SK-N-SH (cell line): Measurements from ENCODE around the gene HDHD5. TPM values are rescaled to one million over a fixed set of nuclear protein-coding genes. Genes with fewer than 3 reads are reported as not detected.

Experiments used
- CTCF ChIA-PET: fragments of 300-600, 350-600 bp; formaldehyde crosslinking; extraction: SDS; loops from one replicate; lab custom pipeline; 2021; lab: Yijun Ruan, JAX
- POLR2A ChIA-PET: fragments of 350-600 bp; sonication (Branson Sonifier 250); formaldehyde crosslinking; extraction: SDS; loops from one replicate; lab custom pipeline; 2020; ENCODE audit warnings: antibody characterized with exemption, inconsistent platforms; lab: Yijun Ruan, JAX
- DNase-seq: peaks from one replicate; pipeline ENCODE4 v3.0.0; 2012
- H2AFZ ChIP-seq: fragments of 200-600 bp; sonication (generic); 2 replicates; pipeline ENCODE4 v1.8.1; 2016; ENCODE audit warnings: antibody characterized with exemption, mild to moderate bottlenecking, low read depth
- H3F3A ChIP-seq: fragments of 200-600 bp; sonication (generic); replicated peaks from 2 replicates; pipeline ENCODE3; 2016; ENCODE audit warnings: antibody characterized with exemption, mild to moderate bottlenecking; ENCODE audit not compliant: insufficient read depth
- H3K27ac ChIP-seq, 2 experiments: fragments of 200-500 bp in 1 of 2; fragments of 200-600 bp in 1 of 2; sonication (Bioruptor generic) in 1 of 2; sonication (generic), shearing (Covaris generic) in 1 of 2; 2 replicates each; pipeline versions ENCODE4 v1.5.1 to v1.6.1; 2014 to 2016; ENCODE audit warnings: low read depth in 2 of 2, inconsistent platforms in 1 of 2, low read length in 1 of 2, mild to moderate bottlenecking in 1 of 2, mixed read lengths in 1 of 2
- H3K27me3 ChIP-seq: fragments of 200-600 bp; sonication (generic), shearing (Covaris generic); 2 replicates; pipeline ENCODE4 v1.6.1; 2016; ENCODE audit warnings: mixed run types; ENCODE audit not compliant: insufficient read depth
- H3K36me3 ChIP-seq, 2 experiments: fragments of 200-500 bp in 1 of 2; fragments of 200-600 bp in 1 of 2; sonication (Bioruptor generic) in 1 of 2; sonication (generic) in 1 of 2; replicated peaks in 1 of 2; 2 replicates each; pipeline versions ENCODE3 to v1.5.1; 2014 to 2016; ENCODE audit warnings: low read length in 1 of 2, mild to moderate bottlenecking in 1 of 2; ENCODE audit not compliant: insufficient read depth in 2 of 2, control insufficient read depth in 1 of 2
- H3K4me1 ChIP-seq, 2 experiments: fragments of 200-500 bp in 1 of 2; fragments of 200-600 bp in 1 of 2; sonication (Bioruptor generic) in 1 of 2; sonication (generic), shearing (Covaris generic) in 1 of 2; 2 replicates each; pipeline versions ENCODE4 v1.5.1 to v1.6.1; 2014 to 2016; ENCODE audit warnings: low read depth in 1 of 2, low read length in 1 of 2, mixed run types in 1 of 2; ENCODE audit not compliant: insufficient read depth in 2 of 2, control insufficient read depth in 1 of 2
- H3K4me2 ChIP-seq: fragments of 200-600 bp; sonication (generic), shearing (Covaris generic); 2 replicates; pipeline ENCODE4 v1.6.1; 2017; ENCODE audit warnings: mixed run types
- H3K4me3 ChIP-seq, 2 experiments: fragments of 200-500 bp in 1 of 2; fragments of 200-600 bp in 1 of 2; sonication (Bioruptor generic) in 1 of 2; sonication (generic), shearing (Covaris generic) in 1 of 2; 2 replicates each; pipeline versions ENCODE4 v1.5.1 to v1.8.1; 2014 to 2016; ENCODE audit warnings: low read depth in 2 of 2, inconsistent platforms in 1 of 2, low read length in 1 of 2, mild to moderate bottlenecking in 1 of 2, mixed read lengths in 1 of 2, moderate library complexity in 1 of 2
- H3K79me2 ChIP-seq: fragments of 200-600 bp; sonication (generic); 2 replicates; pipeline ENCODE4 v1.8.1; 2017; ENCODE audit warnings: mild to moderate bottlenecking; ENCODE audit not compliant: insufficient read depth
- H3K9ac ChIP-seq: fragments of 200-600 bp; sonication (generic); 2 replicates; pipeline ENCODE4 v1.6.1; 2017; ENCODE audit warnings: mixed run types
- H3K9me2 ChIP-seq: fragments of 200-600 bp; sonication (generic); 2 replicates; pipeline ENCODE4 v1.6.1; 2017; ENCODE audit warnings: mixed run types
- H3K9me3 ChIP-seq: fragments of 200-600 bp; sonication (generic); 2 replicates; pipeline ENCODE4 v1.6.1; 2017; ENCODE audit warnings: mixed run types, mild to moderate bottlenecking, moderate library complexity
- H4K20me1 ChIP-seq: fragments of 200-600 bp; sonication (generic); 2 replicates; pipeline ENCODE4 v1.6.1; 2017; ENCODE audit warnings: mild to moderate bottlenecking, mixed run types; ENCODE audit not compliant: insufficient read depth
- FOXM1 ChIP-seq: IDR thresholded peaks from 2 replicates; pipeline ENCODE4 v1.4.0; 2012; ENCODE audit warnings: low read depth, mild to moderate bottlenecking
- GABPA ChIP-seq: IDR thresholded peaks from 2 replicates; pipeline ENCODE4 v1.4.0; 2012; ENCODE audit warnings: low read depth, mild to moderate bottlenecking
- IRF3 ChIP-seq: fragments of 150-350 bp; IDR thresholded peaks from 2 replicates; pipeline ENCODE4 v1.6.1; 2016; ENCODE audit warnings: mild to moderate bottlenecking, low read depth, low read length
- JUND ChIP-seq: IDR thresholded peaks from 2 replicates; pipeline ENCODE4 v1.4.0; 2012
- MEF2A ChIP-seq: IDR thresholded peaks from 2 replicates; pipeline ENCODE4 v1.4.0; 2012; ENCODE audit warnings: low read depth, borderline replicate concordance
- MXI1 ChIP-seq: IDR thresholded peaks from 2 replicates; pipeline ENCODE4 v1.6.1; 2012; ENCODE audit warnings: mild to moderate bottlenecking, low read depth, low read length, improper control_type of control experiment
- NRF1 ChIP-seq: IDR thresholded peaks from 2 replicates; pipeline ENCODE4 v1.6.1; 2012; ENCODE audit warnings: low read depth, mild to moderate bottlenecking, low read length
- POLR2AphosphoS5 ChIP-seq: IDR thresholded peaks from 2 replicates; pipeline ENCODE4 v1.6.1; 2012; ENCODE audit warnings: low read depth, low read length
- REST ChIP-seq: IDR thresholded peaks from 2 replicates; pipeline ENCODE4 v1.6.1; 2012; ENCODE audit warnings: mild to moderate bottlenecking, low read depth, low read length, moderate library complexity
- RFX5 ChIP-seq: IDR thresholded peaks from 2 replicates; pipeline ENCODE4 v1.6.1; 2012; ENCODE audit warnings: mild to moderate bottlenecking, improper control_type of control experiment, low read length
- SIN3A ChIP-seq: IDR thresholded peaks from 2 replicates; pipeline ENCODE4 v1.6.1; 2012; ENCODE audit warnings: low read depth, mild to moderate bottlenecking, low read length, moderate library complexity, borderline replicate concordance
- SMC3 ChIP-seq: IDR thresholded peaks from 2 replicates; pipeline ENCODE4 v1.6.1; 2012; ENCODE audit warnings: low read depth, low read length, improper control_type of control experiment
- TCF12 ChIP-seq: IDR thresholded peaks from 2 replicates; pipeline ENCODE4 v1.4.0; 2012
- TEAD4 ChIP-seq: IDR thresholded peaks from 2 replicates; pipeline ENCODE4 v1.4.0; 2012; ENCODE audit warnings: mild to moderate bottlenecking, borderline replicate concordance; ENCODE audit not compliant: insufficient read depth
- USF1 ChIP-seq: IDR thresholded peaks from 2 replicates; pipeline ENCODE4 v1.4.0; 2012; ENCODE audit warnings: low read depth, borderline replicate concordance
- WGBS: methylation state at CpG from one replicate; pipeline ENCODE4 v1.1.6; 2017; ENCODE audit warnings: low lambda C conversion rate; 5-methylcytosine and 5-hydroxymethylcytosine counted together
- polyA plus RNA-seq, 3 experiments: library from polyadenylated mRNA; depleted of rRNA; stranded (reverse); fragments of >200 nt; gene quantifications; 2 replicates each; pipeline ENCODE4 v1.2.3, GENCODE V29; 2012

Gene HDHD5
- polyA plus RNA-seq, 1 of the 3 experiments (the other 2 are of a cell fraction) = 43.3 TPM

DNA sequence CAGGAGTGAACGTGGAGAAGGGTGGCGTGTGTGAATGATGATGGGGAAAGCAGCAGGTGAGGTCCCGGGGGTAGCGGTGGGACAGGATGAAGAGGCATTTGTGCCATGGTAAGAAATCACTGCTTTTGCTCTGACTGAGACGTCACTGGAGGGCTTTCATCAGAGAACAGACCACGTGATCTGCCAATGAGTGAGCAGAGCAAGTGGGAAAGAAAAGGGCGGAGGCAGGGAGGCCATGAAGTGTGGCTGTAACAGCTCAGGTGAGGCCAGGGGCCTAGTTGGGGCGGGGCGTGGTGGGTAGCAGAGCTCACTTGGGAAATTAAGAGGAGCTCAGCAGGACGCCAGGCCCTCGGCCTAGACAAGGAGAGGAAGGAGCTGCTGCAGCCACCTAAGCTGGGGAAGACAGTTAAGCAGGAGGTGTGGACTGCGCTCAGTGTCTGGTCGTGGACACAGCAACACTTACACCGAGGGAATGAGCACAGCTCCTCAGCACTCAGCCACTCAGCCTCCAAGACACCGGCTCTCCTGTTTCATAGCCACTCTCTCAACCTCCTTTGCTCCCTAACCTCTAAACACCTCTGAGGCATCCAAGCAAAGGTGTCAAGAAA is 23.8 kb downstream of the HDHD5 start:
- Histone ChIP-seq H3K27me3 (no peaks in the 10 kb centered on the region), H3K4me3 (no peak overlapping the region), H2AFZ (no peak overlapping the region), H3K79me2 (no peaks in the 10 kb centered on the region), H3K27ac (no peak overlapping the region), H3K4me1 (no peaks in the 10 kb centered on the region; a peak in 1 of 4 replicates), H3K9ac (no peak overlapping the region), H3K36me3 (peaks cover 0 to 15% of the 10 kb centered on the region in 2 experiments), H3K4me2 (no peak overlapping the region), H3K9me2 (no peaks in the 10 kb centered on the region), H3K9me3 (no peaks in the 10 kb centered on the region), H3F3A (no peaks in the 10 kb centered on the region), H4K20me1 (no peaks in the 10 kb centered on the region)
- DNase-seq = no peak
- ChIA-PET POLR2A (no interaction called here), CTCF (interaction anchor here (1.2 to 1.3 kb wide), 2 partner anchors 14 to 36 kb away, joined by 3 to 7 read pairs; partner anchors contain the start of gene TMEM121B)
- WGBS = 95% methylated on average over 14 of the region's 15 CpGs
- TF ChIP-seq NRF1 (no peak), TEAD4 (no peak), MXI1 (no peak), FOXM1 (no peak), IRF3 (no peak), TCF12 (no peak), POLR2AphosphoS5 (no peak), JUND (no peak), SMC3 (no peak), RFX5 (no peak), USF1 (no peak), GABPA (no peak), REST (no peak), SIN3A (no peak), MEF2A (no peak)
